A549 (cell line): Measurements from ENCODE around the gene JPH2. TPM values are rescaled to one million over a fixed set of nuclear protein-coding genes. Genes with fewer than 3 reads are reported as not detected.

Experiments
- ATAC-seq, 2 experiments: fragments of 200-7000 bp in 1 of 2; fragments of >200 bp in 1 of 2; cut with Nextera tagmentation in 1 of 2; cut with Tn5 transposase in 1 of 2; 3 replicates each; pipeline versions ENCODE4 v1.8.0 to v1.9.1; 2018 to 2020; ENCODE audit warnings: mild to moderate bottlenecking in 1 of 2, moderate library complexity in 1 of 2
- CTCF ChIA-PET: fragments of 300-600 bp; sonication (Branson Sonifier 250); formaldehyde crosslinking; extraction: SDS; loops from one replicate; lab custom pipeline; 2021; ENCODE audit warnings: antibody characterized with exemption, inconsistent platforms; lab: Yijun Ruan, JAX
- POLR2A ChIA-PET: fragments of 350-600 bp; formaldehyde crosslinking; extraction: SDS; loops from one replicate; lab custom pipeline; 2021; ENCODE audit warnings: antibody characterized with exemption, inconsistent platforms; lab: Yijun Ruan, JAX
- DNase-seq, 2 experiments: peaks; one replicate each; pipeline versions ENCODE4 v3.0.0 to v3.0.0-alpha.2; 2011 to 2016; ENCODE audit warnings: low read depth in 1 of 2, low spot score in 1 of 2
- FAIRE-seq: peaks from 2 replicates; lab custom pipeline; 2011; peaks lifted over from hg19 to GRCh38; lab: Jason Lieb, UNC
- H3K27ac ChIP-seq, 2 experiments: fragments of >200 bp; sonication (Bioruptor Twin); formaldehyde crosslinking; 3 replicates each; pipeline ENCODE4 v1.5.1; 2016 to 2017
- H3K4me1 ChIP-seq: fragments of >200 bp; sonication (Bioruptor Twin); formaldehyde crosslinking; 3 replicates; pipeline ENCODE4 v1.6.1; 2016
- H3K4me2 ChIP-seq: fragments of >200 bp; sonication (Bioruptor Twin); formaldehyde crosslinking; 3 replicates; pipeline ENCODE4 v1.6.1; 2016
- H3K4me3 ChIP-seq: fragments of >200 bp; sonication (Bioruptor Twin); formaldehyde crosslinking; 3 replicates; pipeline ENCODE4 v1.5.1; 2016
- H3K9me3 ChIP-seq: fragments of >200 bp; sonication (Bioruptor Twin); formaldehyde crosslinking; 3 replicates; pipeline ENCODE4 v1.6.1; 2016
- ATOH8 ChIP-seq: fragments of 250-450 bp; sonication (Bioruptor Pico); IDR thresholded peaks from 2 replicates; pipeline ENCODE4 v1.5.0; 2020; ENCODE audit warnings: low read depth, mild to moderate bottlenecking, moderate library complexity
- CHD4 ChIP-seq: fragments of 200-600 bp; sonication (generic); IDR thresholded peaks from 2 replicates; pipeline ENCODE4 v1.6.1; 2016; ENCODE audit warnings: antibody characterized with exemption, mild to moderate bottlenecking, borderline replicate concordance
- EHMT2 ChIP-seq: fragments of 200-600 bp; sonication (generic); IDR thresholded peaks from 2 replicates; pipeline ENCODE4 v1.6.1; 2016; ENCODE audit warnings: antibody characterized with exemption, low read depth, mild to moderate bottlenecking, moderate library complexity
- ESRRA ChIP-seq: fragments of 150-350 bp; IDR thresholded peaks from 2 replicates; pipeline ENCODE4 v1.6.1; 2014; ENCODE audit warnings: mild to moderate bottlenecking, low read length, borderline replicate concordance
- FOSB ChIP-seq: fragments of 250-450 bp; sonication (Bioruptor Pico); IDR thresholded peaks from 2 replicates; pipeline ENCODE4 v1.5.0; 2020; ENCODE audit warnings: mild to moderate bottlenecking, moderate library complexity
- GATA3 ChIP-seq: IDR thresholded peaks from 2 replicates; pipeline ENCODE4 v1.6.1; 2012; ENCODE audit warnings: borderline replicate concordance
- HDAC2 ChIP-seq: fragments of 200-600 bp; sonication (generic); IDR thresholded peaks from 2 replicates; pipeline ENCODE4 v1.6.1; 2016
- HEYL ChIP-seq: fragments of 250-450 bp; sonication (Bioruptor Pico); IDR thresholded peaks from 2 replicates; pipeline ENCODE4 v1.8.0; 2021; ENCODE audit warnings: mild to moderate bottlenecking, moderate library complexity
- HOXB5 ChIP-seq: fragments of 250-450 bp; sonication (Bioruptor Pico); IDR thresholded peaks from 2 replicates; pipeline ENCODE4 v1.5.0; 2020; ENCODE audit warnings: mild to moderate bottlenecking, moderate library complexity
- JUN ChIP-seq, 2 experiments: fragments of >200 bp; sonication (Bioruptor Twin); formaldehyde crosslinking; IDR thresholded peaks; 2 replicates in 1 of 2; 3 replicates in 1 of 2; pipeline ENCODE4 v1.6.1; 2016 to 2017
- JUNB ChIP-seq: fragments of >200 bp; sonication (Bioruptor Twin); formaldehyde crosslinking; IDR thresholded peaks from 2 replicates; pipeline ENCODE4 v1.6.1; 2016
- KDM5A ChIP-seq: fragments of 200-600 bp; sonication (generic); IDR thresholded peaks from 2 replicates; pipeline ENCODE4 v1.6.1; 2016; ENCODE audit warnings: antibody characterized with exemption, mild to moderate bottlenecking
- MAFK ChIP-seq: fragments of 450-650 bp; IDR thresholded peaks from 2 replicates; pipeline ENCODE4 v1.6.1; 2014; ENCODE audit not compliant: partially characterized antibody
- MAX ChIP-seq: IDR thresholded peaks from 2 replicates; pipeline ENCODE4 v1.6.1; 2012
- MAZ ChIP-seq: fragments of 150-350 bp; IDR thresholded peaks from 2 replicates; pipeline ENCODE4 v1.6.1; 2014; ENCODE audit warnings: antibody characterized with exemption, low read depth, low read length, borderline replicate concordance
- NFE2L2 ChIP-seq: fragments of 150-350 bp; conservative IDR thresholded peaks from 2 replicates; pipeline ENCODE4 v1.6.1; 2014; ENCODE audit warnings: low read length
- NPAS2 ChIP-seq: fragments of 250-450 bp; sonication (Bioruptor Pico); IDR thresholded peaks from 2 replicates; pipeline ENCODE4 v1.8.0; 2022; ENCODE audit warnings: mild to moderate bottlenecking, moderate library complexity, borderline replicate concordance
- PHF8 ChIP-seq: fragments of 200-600 bp; sonication (generic); IDR thresholded peaks from 2 replicates; pipeline ENCODE4 v1.6.1; 2016; ENCODE audit warnings: low read depth, mild to moderate bottlenecking, antibody characterized with exemption, moderate library complexity, borderline replicate concordance
- RARB ChIP-seq: fragments of 250-450 bp; sonication (Bioruptor Pico); IDR thresholded peaks from 2 replicates; pipeline ENCODE4 v1.8.0; 2021; ENCODE audit warnings: mild to moderate bottlenecking, moderate library complexity
- RCOR1 ChIP-seq: fragments of 150-350 bp; IDR thresholded peaks from 2 replicates; pipeline ENCODE4 v1.6.1; 2014; ENCODE audit warnings: antibody characterized with exemption, low read length, low read depth
- RFX5 ChIP-seq: fragments of 450-650 bp; IDR thresholded peaks from 2 replicates; pipeline ENCODE4 v1.7.1; 2014; ENCODE audit warnings: antibody characterized with exemption, mild to moderate bottlenecking, moderate library complexity
- RNF2 ChIP-seq: fragments of 200-600 bp; sonication (generic); IDR thresholded peaks from 2 replicates; pipeline ENCODE4 v1.6.1; 2016; ENCODE audit warnings: low read depth, mild to moderate bottlenecking, antibody characterized with exemption, moderate library complexity, borderline replicate concordance
- SMC3 ChIP-seq: fragments of >200 bp; sonication (Bioruptor Twin); formaldehyde crosslinking; IDR thresholded peaks from 3 replicates; pipeline ENCODE4 v1.6.1; 2018; ENCODE audit warnings: inconsistent platforms
- SREBF2 ChIP-seq: fragments of 450-650 bp; IDR thresholded peaks from 2 replicates; pipeline ENCODE4 v1.6.1; 2014; ENCODE audit warnings: mild to moderate bottlenecking, moderate library complexity
- ZFP36 ChIP-seq: fragments of 450-650 bp; IDR thresholded peaks from 2 replicates; pipeline ENCODE4 v1.6.1; 2014; ENCODE audit warnings: borderline replicate concordance; ENCODE audit not compliant: partially characterized antibody
- WGBS: methylation state at CpG from one replicate; pipeline ENCODE4 v1.1.6; 2017; ENCODE audit errors: missing lambda C conversion rate; 5-methylcytosine and 5-hydroxymethylcytosine counted together
- polyA plus RNA-seq, 4 experiments: library from polyadenylated mRNA; depleted of rRNA in 3 of 4; stranded (reverse); fragments of >200 nt; fragmentation: RNase III in 1 of 4; extraction: RNeasy Plus Mini Kit Qiagen cat#74134 plus additional on column Dnase treatment in 1 of 4; gene quantifications; 2 replicates in 3 of 4; 3 replicates in 1 of 4; pipeline ENCODE4 v1.2.3, GENCODE V29; 2011 to 2017
- TF ChIP-seq, protein P1 (sequence below): IDR thresholded peaks from 2 replicates; pipeline ENCODE4 v1.6.1; 2012
- TF ChIP-seq, protein P2 (sequence below): fragments of 250-450 bp; sonication (Bioruptor Pico); IDR thresholded peaks from 2 replicates; pipeline ENCODE4 v1.5.0; 2021; ENCODE audit warnings: mild to moderate bottlenecking, moderate library complexity, borderline replicate concordance

JPH2 gene
- polyA plus RNA-seq, 2 of the 4 experiments (the other 2 are of a cell fraction) = 0.83 to 3.3 TPM

GRCh38 chr20:44137266-44137801, 49.7 kb downstream of the JPH2 start:
- Histone ChIP-seq H3K27ac (no peak overlapping the region), H3K9me3 (no peaks in the 10 kb centered on the region), H3K4me1 (no peaks in the 10 kb centered on the region), H3K4me2 (no peak overlapping the region), H3K4me3 (no peak overlapping the region)
- peak in 1 of 2 experiments; percentile 33 for DNase-seq
- CTCF ChIA-PET = interaction anchor here (1.0 to 2.9 kb wide), 4 partner anchors 20 to 387 kb away, joined by 3 to 17 read pairs (median 5); no protein-coding TSS in a partner anchor
- POLR2A ChIA-PET = no interaction called here
- TF ChIP-seq JUN (IDR thresholded peaks at IDR 0.05) = no peak
- TF ChIP-seq FOSB (CRISPR knock-in tag) = no peak
- TF ChIP-seq HEYL (CRISPR knock-in tag) = no peak
- no peak for TF ChIP-seq ATOH8 (CRISPR knock-in tag)
- TF ChIP-seq RARB (CRISPR knock-in tag) = no peak
- TF ChIP-seq HDAC2 = no peak
- no peak for TF ChIP-seq NFE2L2
- no peak for TF ChIP-seq RCOR1
- no peak for TF ChIP-seq PHF8
- no peak for TF ChIP-seq MAX
- no peak for TF ChIP-seq GATA3
- TF ChIP-seq, protein P1, sequence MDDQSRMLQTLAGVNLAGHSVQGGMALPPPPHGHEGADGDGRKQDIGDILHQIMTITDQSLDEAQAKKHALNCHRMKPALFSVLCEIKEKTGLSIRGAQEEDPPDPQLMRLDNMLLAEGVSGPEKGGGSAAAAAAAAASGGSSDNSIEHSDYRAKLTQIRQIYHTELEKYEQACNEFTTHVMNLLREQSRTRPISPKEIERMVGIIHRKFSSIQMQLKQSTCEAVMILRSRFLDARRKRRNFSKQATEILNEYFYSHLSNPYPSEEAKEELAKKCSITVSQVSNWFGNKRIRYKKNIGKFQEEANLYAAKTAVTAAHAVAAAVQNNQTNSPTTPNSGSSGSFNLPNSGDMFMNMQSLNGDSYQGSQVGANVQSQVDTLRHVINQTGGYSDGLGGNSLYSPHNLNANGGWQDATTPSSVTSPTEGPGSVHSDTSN = no peak
- no peak for TF ChIP-seq KDM5A
- TF ChIP-seq SMC3 = no peak
- TF ChIP-seq RFX5 = no peak
- ATAC-seq = no peak; a peak in 1 of 6 replicates
- no peak for FAIRE-seq
- 65% methylated on average over 8 of the region's 15 CpGs for WGBS

DNA sequence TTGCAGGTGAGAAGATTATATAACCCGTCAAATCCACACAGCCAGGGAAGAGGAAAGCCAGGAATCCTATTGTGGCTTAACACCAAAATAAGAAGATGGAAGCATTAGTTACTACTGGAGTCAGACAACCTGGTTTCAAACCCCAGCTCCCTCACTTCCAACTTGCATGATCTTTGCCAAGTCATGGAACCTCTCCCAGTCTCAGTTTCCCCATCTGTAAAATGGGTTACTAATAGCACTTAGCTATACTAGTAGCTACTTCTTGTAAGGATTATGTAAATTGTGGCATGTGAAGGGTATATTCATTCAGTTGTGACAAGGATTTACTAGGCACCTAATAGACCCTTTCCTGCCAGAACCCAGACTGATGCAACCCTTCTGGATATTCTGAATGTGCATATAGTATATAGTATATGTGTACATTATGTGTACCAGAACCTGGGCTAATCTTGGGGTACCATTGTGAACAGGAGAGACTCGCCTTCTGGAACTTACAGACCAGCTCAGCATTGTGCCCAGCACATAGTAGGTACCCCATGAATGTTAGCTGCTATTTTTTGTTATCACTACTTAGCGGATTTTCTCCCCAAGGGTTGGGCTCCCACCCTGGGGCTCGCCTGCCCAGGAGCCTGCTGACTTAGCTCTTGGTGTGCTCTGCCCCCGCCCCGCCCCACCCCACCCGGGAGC, 50.3 kb downstream of the JPH2 start:
- ATAC-seq = no peak
- ChIA-PET POLR2A (no interaction called here), CTCF (interaction anchor here (0.6 to 2.9 kb wide), 5 partner anchors 20 to 1633 kb away, joined by 3 to 17 read pairs (median 4); no protein-coding TSS in a partner anchor)
- WGBS = 78% methylated on average over 4 of the region's 7 CpGs
- no peak for FAIRE-seq
- H3K4me2 ChIP-seq = no peak overlapping the region
- H3K9me3 ChIP-seq = no peaks in the 10 kb centered on the region
- H3K27ac ChIP-seq = no peak overlapping the region
- no peak for TF ChIP-seq HOXB5 (CRISPR knock-in tag)
- TF ChIP-seq ZFP36 = no peak
- TF ChIP-seq MAZ = no peak
- TF ChIP-seq GATA3 = no peak
- TF ChIP-seq CHD4 = no peak
- no peak for TF ChIP-seq JUNB
- TF ChIP-seq ESRRA = no peak
- TF ChIP-seq, protein P2, sequence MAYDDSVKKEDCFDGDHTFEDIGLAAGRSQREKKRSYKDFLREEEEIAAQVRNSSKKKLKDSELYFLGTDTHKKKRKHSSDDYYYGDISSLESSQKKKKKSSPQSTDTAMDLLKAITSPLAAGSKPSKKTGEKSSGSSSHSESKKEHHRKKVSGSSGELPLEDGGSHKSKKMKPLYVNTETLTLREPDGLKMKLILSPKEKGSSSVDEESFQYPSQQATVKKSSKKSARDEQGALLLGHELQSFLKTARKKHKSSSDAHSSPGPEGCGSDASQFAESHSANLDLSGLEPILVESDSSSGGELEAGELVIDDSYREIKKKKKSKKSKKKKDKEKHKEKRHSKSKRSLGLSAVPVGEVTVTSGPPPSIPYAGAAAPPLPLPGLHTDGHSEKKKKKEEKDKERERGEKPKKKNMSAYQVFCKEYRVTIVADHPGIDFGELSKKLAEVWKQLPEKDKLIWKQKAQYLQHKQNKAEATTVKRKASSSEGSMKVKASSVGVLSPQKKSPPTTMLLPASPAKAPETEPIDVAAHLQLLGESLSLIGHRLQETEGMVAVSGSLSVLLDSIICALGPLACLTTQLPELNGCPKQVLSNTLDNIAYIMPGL (CRISPR knock-in tag) = no peak
- no peak for TF ChIP-seq SREBF2
- TF ChIP-seq NPAS2 (CRISPR knock-in tag) = no peak
- TF ChIP-seq SMC3 = no peak
- no peak for TF ChIP-seq RNF2
- no peak for TF ChIP-seq EHMT2
- no peak for TF ChIP-seq RFX5
- TF ChIP-seq MAFK = no peak
- no peak overlapping the region for H3K4me3 ChIP-seq
- H3K4me1 ChIP-seq = no peaks in the 10 kb centered on the region
- DNase-seq = no peak
